Breast epithelium (tissue), 3 donors: ENCODE results near the gene PRKD1.

ENCODE experiments used
- POLR2AphosphoS5 ChIP-seq, 3 donors: sonication (generic); formaldehyde crosslinking; IDR thresholded peaks; one replicate each; pipeline ENCODE4 v1.6.1; 2017; ENCODE audit warnings: antibody characterized with exemption in 3 of 3
- TF ChIP-seq, protein P1 (sequence below), 3 donors: fragments of 450-650 bp; IDR thresholded peaks; one replicate each; pipeline ENCODE4 v1.5.1; 2016 to 2017; ENCODE audit warnings: antibody characterized with exemption in 3 of 3, mild to moderate bottlenecking in 3 of 3, moderate library complexity in 3 of 3

DNA sequence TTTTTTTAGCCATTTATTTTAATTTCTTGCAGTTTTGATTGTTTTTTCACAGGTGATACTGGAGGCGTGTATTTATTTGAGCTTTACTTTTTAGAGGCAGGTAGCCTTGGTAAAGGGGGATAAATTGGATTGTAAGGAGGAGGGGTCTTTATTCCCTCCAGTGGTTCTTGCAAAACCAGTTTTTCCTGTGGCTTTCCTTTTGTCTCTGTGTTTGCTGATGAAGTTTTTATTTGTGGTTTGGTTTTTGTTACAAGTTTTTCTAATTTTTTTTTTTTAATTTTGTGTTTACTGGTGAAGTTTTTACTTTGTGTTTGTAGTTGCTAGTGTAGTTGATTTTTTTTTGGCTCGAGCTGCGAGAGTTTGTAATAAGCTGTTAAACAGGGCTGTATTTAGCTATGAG lies 278.5 kb downstream of the PRKD1 start:
- TF ChIP-seq, protein P1, sequence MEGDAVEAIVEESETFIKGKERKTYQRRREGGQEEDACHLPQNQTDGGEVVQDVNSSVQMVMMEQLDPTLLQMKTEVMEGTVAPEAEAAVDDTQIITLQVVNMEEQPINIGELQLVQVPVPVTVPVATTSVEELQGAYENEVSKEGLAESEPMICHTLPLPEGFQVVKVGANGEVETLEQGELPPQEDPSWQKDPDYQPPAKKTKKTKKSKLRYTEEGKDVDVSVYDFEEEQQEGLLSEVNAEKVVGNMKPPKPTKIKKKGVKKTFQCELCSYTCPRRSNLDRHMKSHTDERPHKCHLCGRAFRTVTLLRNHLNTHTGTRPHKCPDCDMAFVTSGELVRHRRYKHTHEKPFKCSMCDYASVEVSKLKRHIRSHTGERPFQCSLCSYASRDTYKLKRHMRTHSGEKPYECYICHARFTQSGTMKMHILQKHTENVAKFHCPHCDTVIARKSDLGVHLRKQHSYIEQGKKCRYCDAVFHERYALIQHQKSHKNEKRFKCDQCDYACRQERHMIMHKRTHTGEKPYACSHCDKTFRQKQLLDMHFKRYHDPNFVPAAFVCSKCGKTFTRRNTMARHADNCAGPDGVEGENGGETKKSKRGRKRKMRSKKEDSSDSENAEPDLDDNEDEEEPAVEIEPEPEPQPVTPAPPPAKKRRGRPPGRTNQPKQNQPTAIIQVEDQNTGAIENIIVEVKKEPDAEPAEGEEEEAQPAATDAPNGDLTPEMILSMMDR (IDR thresholded peaks at IDR 0.05): no peak
- no peak for TF ChIP-seq POLR2AphosphoS5 (IDR thresholded peaks at IDR 0.05)
